ENCODE results near the gene TET1.
"Not testable (repeated sequence)": the region's sequence is repeated elsewhere in the genome, so short reads cannot be mapped to it uniquely, and the experiment has no call there.

TET1 gene

GRCh38 chr10:68564712-68565111, 4.6 kb downstream of the TET1 start:
- DNase-seq: no peak

- no peak for DNase-seq
These were observed 5.5 kb downstream of the TET1 start for GRCh38 chr10:68565658-68566057.

- DNase-seq: no peak
These were observed 6.2 kb downstream of the TET1 start for GRCh38 chr10:68566351-68566750.

GRCh38 chr10:68566955-68567354, 6.8 kb downstream of the TET1 start:
- DNase-seq: no peak

- no peak for DNase-seq
These were observed 12.0 kb downstream of the TET1 start for GRCh38 chr10:68572151-68572550.

GRCh38 chr10:68574051-68574450, 13.9 kb downstream of the TET1 start:
- DNase-seq: no peak

- DNase-seq: no peak
These were observed 16.0 kb downstream of the TET1 start for GRCh38 chr10:68576118-68576517.

- no peak for DNase-seq
These were observed 18.8 kb downstream of the TET1 start for GRCh38 chr10:68578974-68579373.

- not testable (repeated sequence) for DNase-seq
These were observed 24.1 kb downstream of the TET1 start for GRCh38 chr10:68584187-68584586.

- DNase-seq: no peak
These were observed 26.6 kb downstream of the TET1 start for GRCh38 chr10:68586606-68587305.

- no peak for DNase-seq
These were observed 34.3 kb downstream of the TET1 start for GRCh38 chr10:68594405-68594804.

GRCh38 chr10:68595513-68595912, 35.4 kb downstream of the TET1 start:
- DNase-seq: no peak

- DNase-seq: no peak
These were observed 37.3 kb downstream of the TET1 start for GRCh38 chr10:68597407-68597806.

- no peak for DNase-seq
These were observed 39.0 kb downstream of the TET1 start for GRCh38 chr10:68598978-68599770.

- no peak for DNase-seq
These were observed 39.6 kb downstream of the TET1 start for GRCh38 chr10:68599771-68600040.

GRCh38 chr10:68600041-68600778, 40.1 kb downstream of the TET1 start:
- peak; percentile 27 to 41 for DNase-seq

- no peak for DNase-seq
These were observed 41.5 kb downstream of the TET1 start for GRCh38 chr10:68601501-68602265.

- no peak for DNase-seq
These were observed 42.3 kb downstream of the TET1 start for GRCh38 chr10:68602434-68602833.

GRCh38 chr10:68603766-68604165, 43.6 kb downstream of the TET1 start:
- no peak for DNase-seq

- no peak for DNase-seq
These were observed 44.3 kb downstream of the TET1 start for GRCh38 chr10:68604441-68604840.

GRCh38 chr10:68606918-68607317, 46.8 kb downstream of the TET1 start:
- no peak for DNase-seq

- DNase-seq: not testable (repeated sequence)
These were observed 49.9 kb downstream of the TET1 start for GRCh38 chr10:68610023-68610422.

- no peak for DNase-seq
These were observed 51.1 kb downstream of the TET1 start for GRCh38 chr10:68611227-68611626.
